Activated naive CD4-positive, alpha-beta T cell treated with anti-CD3 and anti-CD28 coated beads, Interleukin-2, amount 50 U/mL, for 24 hours (primary cell): ENCODE data around the gene LONP2.
"Not testable (repeated sequence)": the region's sequence is repeated elsewhere in the genome, so short reads cannot be mapped to it uniquely, and the experiment has no call there.

Experiments
- H3K27ac Mint-ChIP-seq: one replicate; pipeline ENCODE4 v1.8.0; 2021; ENCODE audit warnings: mild to moderate bottlenecking, mixed read lengths
- H3K27me3 Mint-ChIP-seq: one replicate; pipeline ENCODE4 v1.8.0; 2021; ENCODE audit warnings: mixed read lengths
- H3K36me3 Mint-ChIP-seq: one replicate; pipeline ENCODE4 v1.8.0; 2021; ENCODE audit warnings: mixed read lengths
- H3K4me1 Mint-ChIP-seq: one replicate; pipeline ENCODE4 v1.8.0; 2021; ENCODE audit warnings: mixed read lengths
- H3K4me3 Mint-ChIP-seq: one replicate; pipeline ENCODE4 v1.8.0; 2021; ENCODE audit warnings: mild to moderate bottlenecking, mixed read lengths
- H3K9me3 Mint-ChIP-seq: one replicate; pipeline ENCODE4 v1.8.0; 2021; ENCODE audit warnings: mixed read lengths

LONP2 gene

GRCh38 chr16:48330841-48331192 is 86.7 kb downstream of the LONP2 start:
- Mint-ChIP-seq H3K4me3 (no peak overlapping the region), H3K4me1 (peaks cover 21% of the 10 kb centered on the region), H3K36me3 (peaks cover 12% of the 10 kb centered on the region), H3K9me3 (no peaks in the 10 kb centered on the region), H3K27ac (no peak overlapping the region), H3K27me3 (no peaks in the 10 kb centered on the region)

- H3K27me3 Mint-ChIP-seq, result no peaks in the 10 kb centered on the region
- peaks cover 14% of the 10 kb centered on the region for H3K36me3 Mint-ChIP-seq
- H3K9me3 Mint-ChIP-seq, result no peaks in the 10 kb centered on the region
- H3K4me3 Mint-ChIP-seq, result no peak overlapping the region
- no peak overlapping the region for H3K27ac Mint-ChIP-seq
- H3K4me1 Mint-ChIP-seq, result peaks cover 21% of the 10 kb centered on the region
Observed at GRCh38 chr16:48332978-48333377, 88.9 kb downstream of the LONP2 start.

- Mint-ChIP-seq H3K9me3 (no peaks in the 10 kb centered on the region), H3K4me3 (no peak overlapping the region), H3K4me1 (peaks cover 26% of the 10 kb centered on the region), H3K27me3 (no peaks in the 10 kb centered on the region), H3K36me3 (peaks cover 22% of the 10 kb centered on the region), H3K27ac (no peak overlapping the region)
Observed at GRCh38 chr16:48334325-48334724, 90.2 kb downstream of the LONP2 start.

GRCh38 chr16:48335961-48336360 is 91.9 kb downstream of the LONP2 start:
- Mint-ChIP-seq H3K36me3 (peaks cover 23% of the 10 kb centered on the region), H3K9me3 (no peaks in the 10 kb centered on the region), H3K27ac (no peak overlapping the region), H3K4me3 (no peak overlapping the region), H3K4me1 (peaks cover 12% of the 10 kb centered on the region), H3K27me3 (no peaks in the 10 kb centered on the region)

GRCh38 chr16:48340054-48340453 is 96.0 kb downstream of the LONP2 start:
- Mint-ChIP-seq H3K27me3 (no peaks in the 10 kb centered on the region), H3K9me3 (no peaks in the 10 kb centered on the region), H3K4me3 (no peak overlapping the region), H3K4me1 (peaks cover 12% of the 10 kb centered on the region), H3K36me3 (peaks cover 28% of the 10 kb centered on the region), H3K27ac (peak overlapping the region; percentile 66)

GRCh38 chr16:48342591-48342990 is 98.5 kb downstream of the LONP2 start:
- Mint-ChIP-seq H3K9me3 (no peaks in the 10 kb centered on the region), H3K27me3 (no peaks in the 10 kb centered on the region), H3K27ac (no peak overlapping the region), H3K4me1 (peaks cover 14% of the 10 kb centered on the region), H3K36me3 (peaks cover 23% of the 10 kb centered on the region), H3K4me3 (no peak overlapping the region)

GRCh38 chr16:48347191-48347865 is 103.2 kb downstream of the LONP2 start:
- Mint-ChIP-seq H3K36me3 (peaks cover 9% of the 10 kb centered on the region), H3K4me1 (peaks cover 9% of the 10 kb centered on the region), H3K27me3 (no peaks in the 10 kb centered on the region), H3K27ac (no peak overlapping the region), H3K4me3 (no peak overlapping the region), H3K9me3 (no peaks in the 10 kb centered on the region)

- Mint-ChIP-seq H3K27ac (no peak overlapping the region), H3K9me3 (no peaks in the 10 kb centered on the region)
Observed at GRCh38 chr16:48347980-48348379, 103.9 kb downstream of the LONP2 start.

GRCh38 chr16:48350736-48351135 is 106.6 kb downstream of the LONP2 start:
- Mint-ChIP-seq H3K9me3 (no peaks in the 10 kb centered on the region), H3K27ac (peak overlapping the region; percentile 46), H3K27me3 (no peaks in the 10 kb centered on the region), H3K36me3 (peaks cover 9% of the 10 kb centered on the region), H3K4me1 (peaks cover 26% of the 10 kb centered on the region), H3K4me3 (no peak overlapping the region)

More at GRCh38 chr16:48347980-48348379, 103.9 kb downstream of the LONP2 start:
- Mint-ChIP-seq H3K4me1 (peaks cover 10% of the 10 kb centered on the region), H3K4me3 (no peak overlapping the region), H3K36me3 (peaks cover 10% of the 10 kb centered on the region), H3K27me3 (no peaks in the 10 kb centered on the region)

GRCh38 chr16:48352648-48353390 is 108.7 kb downstream of the LONP2 start:
- Mint-ChIP-seq H3K36me3 (peaks cover 8% of the 10 kb centered on the region), H3K4me3 (no peak overlapping the region)

GRCh38 chr16:48353565-48354163 is 109.6 kb downstream of the LONP2 start:
- H3K4me3 Mint-ChIP-seq, result peak overlapping the region; percentile 8
- no peaks in the 10 kb centered on the region for H3K9me3 Mint-ChIP-seq
- peaks cover 25% of the 10 kb centered on the region for H3K4me1 Mint-ChIP-seq
- no peaks in the 10 kb centered on the region for H3K27me3 Mint-ChIP-seq
- peaks cover 9% of the 10 kb centered on the region for H3K36me3 Mint-ChIP-seq
- peak overlapping the region; percentile 57 for H3K27ac Mint-ChIP-seq

More at GRCh38 chr16:48352648-48353390, 108.7 kb downstream of the LONP2 start:
- H3K9me3 Mint-ChIP-seq, result no peaks in the 10 kb centered on the region
- H3K27ac Mint-ChIP-seq, result peak overlapping the region; percentile 21
- no peaks in the 10 kb centered on the region for H3K27me3 Mint-ChIP-seq
- H3K4me1 Mint-ChIP-seq, result peaks cover 21% of the 10 kb centered on the region

- not testable (repeated sequence) for H3K4me3 Mint-ChIP-seq, H3K27me3 Mint-ChIP-seq, H3K36me3 Mint-ChIP-seq, H3K9me3 Mint-ChIP-seq
- Mint-ChIP-seq H3K4me1 (peaks cover 25% of the 10 kb centered on the region), H3K27ac (peak overlapping the region; percentile 62)
Observed at GRCh38 chr16:48354385-48354784, 110.3 kb downstream of the LONP2 start.

GRCh38 chr16:48354877-48355855 is 111.1 kb downstream of the LONP2 start:
- Mint-ChIP-seq H3K27ac (peak overlapping the region; percentile 62), H3K27me3 (no peaks in the 10 kb centered on the region), H3K9me3 (no peaks in the 10 kb centered on the region), H3K4me1 (peaks cover 25% of the 10 kb centered on the region), H3K36me3 (peaks cover 8% of the 10 kb centered on the region), H3K4me3 (no peak overlapping the region)

- no peak overlapping the region for H3K4me3 Mint-ChIP-seq
- H3K9me3 Mint-ChIP-seq, result no peaks in the 10 kb centered on the region
- H3K27ac Mint-ChIP-seq, result peak overlapping the region; percentile 62
- H3K36me3 Mint-ChIP-seq, result peaks cover 8% of the 10 kb centered on the region
- peaks cover 29% of the 10 kb centered on the region for H3K4me1 Mint-ChIP-seq
- no peaks in the 10 kb centered on the region for H3K27me3 Mint-ChIP-seq
Observed at GRCh38 chr16:48356633-48357376, 112.7 kb downstream of the LONP2 start.

- Mint-ChIP-seq H3K27ac (peak overlapping the region; percentile 65), H3K36me3 (peaks cover 6% of the 10 kb centered on the region), H3K9me3 (no peaks in the 10 kb centered on the region), H3K27me3 (no peaks in the 10 kb centered on the region), H3K4me3 (no peak overlapping the region), H3K4me1 (peaks cover 33% of the 10 kb centered on the region)
Observed at GRCh38 chr16:48358419-48358818, 114.3 kb downstream of the LONP2 start.
